IMR-90 (cell line): Measurements from ENCODE around the gene EMC9.

ENCODE experiments used
- BHLHE40 ChIP-seq: fragments of 150-350 bp; IDR thresholded peaks from 2 replicates; pipeline ENCODE4 v1.6.1; 2016; ENCODE audit warnings: mild to moderate bottlenecking, low read depth, low read length
- MAFK ChIP-seq: IDR thresholded peaks from 2 replicates; pipeline ENCODE4 v1.6.1; 2012; ENCODE audit warnings: low read depth, low read length, improper control_type of control experiment
- MAZ ChIP-seq: IDR thresholded peaks from 2 replicates; pipeline ENCODE4 v1.6.1; 2012; ENCODE audit warnings: low read depth, mild to moderate bottlenecking, low read length, improper control_type of control experiment, moderate library complexity, borderline replicate concordance
- POLR2A ChIP-seq: IDR thresholded peaks from 2 replicates; pipeline ENCODE4 v1.6.1; 2012; ENCODE audit warnings: mild to moderate bottlenecking, low read depth, low read length
- RAD21 ChIP-seq: IDR thresholded peaks from 2 replicates; pipeline ENCODE4 v1.6.1; 2012; ENCODE audit warnings: low read length, improper control_type of control experiment
- SMC3 ChIP-seq: fragments of 150-350 bp; IDR thresholded peaks from 2 replicates; pipeline ENCODE4 v1.6.1; 2016; ENCODE audit warnings: low read depth, mild to moderate bottlenecking, antibody characterized with exemption, low read length, moderate library complexity
- TF ChIP-seq, protein P1 (sequence below): conservative IDR thresholded peaks from 2 replicates; pipeline ENCODE4 v1.5.1; 2012; ENCODE audit warnings: mild to moderate bottlenecking, low read depth, low read length, improper control_type of control experiment
- TF ChIP-seq, protein P2 (sequence below): fragments of 150-350 bp; IDR thresholded peaks from 2 replicates; pipeline ENCODE4 v1.6.1; 2017; ENCODE audit warnings: mild to moderate bottlenecking, antibody characterized with exemption, low read length, low read depth

DNA sequence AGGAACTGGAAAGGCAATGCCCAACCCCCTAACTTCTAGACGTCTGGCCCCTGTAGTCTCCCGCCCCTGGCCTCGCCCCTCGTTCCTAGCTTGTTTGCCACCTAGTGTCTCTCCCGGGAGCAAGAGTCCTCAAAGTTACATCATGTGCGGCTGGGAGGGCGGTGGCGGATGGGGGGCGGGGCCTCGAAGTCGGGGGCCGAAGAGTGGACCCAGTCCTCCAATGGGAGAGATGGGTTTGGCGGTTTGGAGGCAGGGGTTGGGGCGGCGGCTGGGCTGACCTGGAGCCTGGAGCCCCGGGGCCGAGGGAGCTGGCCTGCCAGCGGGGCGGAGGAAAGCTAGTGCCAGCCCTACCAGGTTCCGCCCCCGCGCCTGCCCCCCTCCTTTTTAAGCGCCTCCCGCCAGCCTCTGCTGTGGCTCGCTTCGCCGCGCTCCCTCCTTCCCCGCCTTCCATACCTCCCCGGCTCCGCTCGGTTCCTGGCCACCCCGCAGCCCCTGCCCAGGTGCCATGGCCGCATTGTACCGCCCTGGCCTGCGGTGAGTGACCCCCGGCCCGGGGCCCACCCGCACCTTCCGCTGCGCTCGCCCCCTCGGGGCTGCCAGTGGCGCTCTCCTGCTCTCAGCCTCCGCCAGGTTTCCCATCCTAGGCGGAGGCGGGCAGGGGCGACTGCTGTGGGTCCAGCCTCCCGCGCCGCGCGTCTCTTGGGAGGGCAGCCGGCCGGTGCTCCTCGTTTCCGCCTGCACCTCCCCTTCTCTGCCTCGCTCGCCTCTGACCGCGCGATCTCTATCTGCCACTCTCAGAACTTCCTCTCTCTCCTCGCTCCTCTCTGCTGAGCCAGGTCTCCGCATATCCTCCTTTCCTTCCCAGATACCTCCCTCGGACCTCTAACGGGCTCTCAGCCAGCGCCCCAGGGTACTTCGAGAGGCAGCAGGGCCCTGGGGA lies 47.2 kb downstream of the EMC9 start, which contains the start of gene PCK2:
- TF ChIP-seq, protein P1, sequence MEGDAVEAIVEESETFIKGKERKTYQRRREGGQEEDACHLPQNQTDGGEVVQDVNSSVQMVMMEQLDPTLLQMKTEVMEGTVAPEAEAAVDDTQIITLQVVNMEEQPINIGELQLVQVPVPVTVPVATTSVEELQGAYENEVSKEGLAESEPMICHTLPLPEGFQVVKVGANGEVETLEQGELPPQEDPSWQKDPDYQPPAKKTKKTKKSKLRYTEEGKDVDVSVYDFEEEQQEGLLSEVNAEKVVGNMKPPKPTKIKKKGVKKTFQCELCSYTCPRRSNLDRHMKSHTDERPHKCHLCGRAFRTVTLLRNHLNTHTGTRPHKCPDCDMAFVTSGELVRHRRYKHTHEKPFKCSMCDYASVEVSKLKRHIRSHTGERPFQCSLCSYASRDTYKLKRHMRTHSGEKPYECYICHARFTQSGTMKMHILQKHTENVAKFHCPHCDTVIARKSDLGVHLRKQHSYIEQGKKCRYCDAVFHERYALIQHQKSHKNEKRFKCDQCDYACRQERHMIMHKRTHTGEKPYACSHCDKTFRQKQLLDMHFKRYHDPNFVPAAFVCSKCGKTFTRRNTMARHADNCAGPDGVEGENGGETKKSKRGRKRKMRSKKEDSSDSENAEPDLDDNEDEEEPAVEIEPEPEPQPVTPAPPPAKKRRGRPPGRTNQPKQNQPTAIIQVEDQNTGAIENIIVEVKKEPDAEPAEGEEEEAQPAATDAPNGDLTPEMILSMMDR: 0 out of 2 replicates have a peak, but pooled peaks have one; percentile 12
- TF ChIP-seq POLR2A: peak; percentile 89
- no peak for TF ChIP-seq SMC3
- TF ChIP-seq MAZ: peak; percentile 72; the same call in 1 of the 2 replicates
- TF ChIP-seq MAFK: no peak
- TF ChIP-seq, protein P2, sequence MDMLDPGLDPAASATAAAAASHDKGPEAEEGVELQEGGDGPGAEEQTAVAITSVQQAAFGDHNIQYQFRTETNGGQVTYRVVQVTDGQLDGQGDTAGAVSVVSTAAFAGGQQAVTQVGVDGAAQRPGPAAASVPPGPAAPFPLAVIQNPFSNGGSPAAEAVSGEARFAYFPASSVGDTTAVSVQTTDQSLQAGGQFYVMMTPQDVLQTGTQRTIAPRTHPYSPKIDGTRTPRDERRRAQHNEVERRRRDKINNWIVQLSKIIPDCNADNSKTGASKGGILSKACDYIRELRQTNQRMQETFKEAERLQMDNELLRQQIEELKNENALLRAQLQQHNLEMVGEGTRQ: no peak
- TF ChIP-seq RAD21: no peak
- TF ChIP-seq BHLHE40: no peak
